Stomach (tissue), 9 donors: Measurements from ENCODE around the gene TBRG4. TPM values are rescaled to one million over a fixed set of nuclear protein-coding genes. Genes with fewer than 3 reads are reported as not detected.

Experiments used
- DNase-seq, 2 donors: peaks; one replicate each; pipeline versions ENCODE4 v3.0.0 to v3.0.0-alpha.2; 2013 to 2019
- H3K27ac ChIP-seq, 5 donors: fragments of 200-600 bp in 4 of 5; sonication (generic) in 4 of 5; one replicate each; pipeline ENCODE4 v1.5.1; 2013 to 2019; ENCODE audit warnings: mild to moderate bottlenecking in 1 of 5, moderate library complexity in 1 of 5
- H3K27me3 ChIP-seq, 3 donors: fragments of 200-600 bp; sonication (generic); one replicate each; pipeline ENCODE4 v1.5.1; 2017 to 2019; ENCODE audit warnings: mixed run types in 1 of 3
- H3K36me3 ChIP-seq, 4 donors: fragments of 200-600 bp; sonication (generic); 1 replicate in 3 of 4; 2 replicates in 1 of 4; pipeline ENCODE4 v1.5.1; 2016 to 2019
- H3K4me1 ChIP-seq, 4 donors: fragments of 200-600 bp; sonication (generic); one replicate each; pipeline ENCODE4 v1.5.1; 2016 to 2019
- H3K4me3 ChIP-seq, 4 donors: fragments of 200-600 bp; sonication (generic) in 3 of 4; one replicate each; pipeline ENCODE4 v1.5.1; 2016 to 2019; ENCODE audit warnings: mild to moderate bottlenecking in 1 of 4
- H3K9me3 ChIP-seq, 4 donors: fragments of 200-600 bp; sonication (generic); one replicate each; pipeline ENCODE4 v1.5.1; 2016 to 2019
- EP300 ChIP-seq: sonication (generic); formaldehyde crosslinking; IDR thresholded peaks from one replicate; pipeline ENCODE4 v1.6.1; 2017; ENCODE audit warnings: antibody characterized with exemption
- POLR2A ChIP-seq, 4 donors: fragments of 450-650 bp; IDR thresholded peaks; one replicate each; pipeline ENCODE4 v1.6.1; 2016; ENCODE audit warnings: antibody characterized with exemption in 4 of 4, control low read depth in 2 of 4, mild to moderate bottlenecking in 1 of 4, moderate library complexity in 1 of 4
- POLR2AphosphoS5 ChIP-seq, 3 donors: sonication (generic); formaldehyde crosslinking; IDR thresholded peaks; one replicate each; pipeline ENCODE4 v1.6.1; 2016; ENCODE audit warnings: antibody characterized with exemption in 3 of 3
- WGBS, 5 donors: extraction: QIAGEN DNeasy Blood & Tissue Kit in 3 of 5; methylation state at CpG; one replicate each; pipeline versions ENCODE4 v1.1.5 to v1.1.7; 2013 to 2018; 5-methylcytosine and 5-hydroxymethylcytosine counted together
- intact Hi-C: fragments of 100-400 bp; cut with DNase I; formaldehyde crosslinking; loops from one replicate; pipeline ENCODE4 v1.15.1; 2023; ENCODE audit warnings: low total_unique reads
- polyA plus RNA-seq, 3 donors: library from polyadenylated mRNA; stranded (reverse); fragments of 200-250 nt; gene quantifications; one replicate each; pipeline ENCODE4 v1.2.3, GENCODE V29; 2013
- total RNA-seq, 5 donors: library from RNA; depleted of rRNA; stranded (reverse); fragments of >200 nt; gene quantifications; one replicate each; pipeline versions ENCODE4 v1.1.0 to v1.2.3, GENCODE V29; 2014 to 2016
- TF ChIP-seq, protein P1 (sequence below), 7 experiments: fragments of 450-650 bp in 4 of 7; fragments of 200-600 bp in 3 of 7; sonication (generic) in 3 of 7; IDR thresholded peaks; one replicate each; pipeline ENCODE4 v1.5.1; 2016 to 2019; ENCODE audit warnings: antibody characterized with exemption in 7 of 7, control low read depth in 2 of 7, mild to moderate bottlenecking in 1 of 7
- donor health status: healthy with polysubstance abuse.
- donor health status: Bipolar disorder and iron deficiency.
- donor health status: healthy.

TBRG4 gene
- total and polyA plus RNA-seq, 8 donors = 31.2 to 219 (median 47.9) TPM

DNA sequence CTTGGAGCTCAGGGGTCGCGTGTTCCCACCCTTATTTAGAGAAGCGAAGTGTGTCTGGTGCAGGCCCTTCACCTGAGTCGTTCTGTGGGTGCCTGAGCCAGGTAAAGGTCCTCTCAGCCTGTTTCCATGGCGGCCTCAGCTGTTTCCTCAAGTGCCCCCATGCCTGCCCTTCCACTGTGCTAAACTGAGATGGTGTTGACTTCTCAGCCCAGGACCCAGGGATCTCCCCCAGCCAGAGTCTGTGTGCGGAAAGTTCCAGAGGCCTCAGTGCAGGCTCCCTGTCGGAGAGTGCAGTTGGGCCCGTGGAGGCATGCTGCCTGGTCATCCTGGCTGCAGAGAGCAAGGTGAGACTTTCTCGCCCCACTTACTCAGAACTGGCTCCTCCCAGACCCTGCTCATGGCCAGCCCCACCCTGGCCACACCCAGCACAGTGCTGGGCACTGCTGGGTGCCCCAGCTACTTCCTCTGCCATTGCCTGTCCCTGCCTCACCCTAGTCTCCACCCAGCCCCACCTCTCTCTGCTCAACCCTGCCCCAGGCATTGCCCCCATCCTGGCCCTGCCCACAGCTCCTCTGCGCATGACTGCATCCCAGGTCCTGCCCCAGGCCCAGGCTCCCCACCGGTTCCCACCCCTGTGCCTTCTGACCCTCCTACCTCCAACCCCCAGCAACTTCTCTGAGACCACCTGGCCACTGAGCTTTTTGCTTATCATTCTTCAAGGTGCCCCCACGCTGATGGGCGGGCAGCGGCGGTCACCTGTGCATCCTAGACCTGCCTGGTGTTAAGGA, 43.1 kb downstream of the TBRG4 start:
- Histone ChIP-seq H3K9me3 (no peaks in the 10 kb centered on the region), H3K27ac (no peak overlapping the region), H3K36me3 (peaks cover 35 to 99% (median 98%) of the 10 kb centered on the region in 4 donors), H3K4me3 (no peak overlapping the region), H3K27me3 (no peaks in the 10 kb centered on the region), H3K4me1 (peaks cover 0 to 5% (median 0%) of the 10 kb centered on the region in 4 donors)
- DNase-seq = no peak
- TF ChIP-seq EP300 (no peak), POLR2A (IDR thresholded peaks at IDR 0.05) (no peak), POLR2AphosphoS5 (IDR thresholded peaks at IDR 0.05) (no peak)
- WGBS, 5 donors = 91 to 95% (median 93%) methylated on average over 10 to 15 of the region's 15 CpGs
- intact Hi-C loops = no loop called here

DNA sequence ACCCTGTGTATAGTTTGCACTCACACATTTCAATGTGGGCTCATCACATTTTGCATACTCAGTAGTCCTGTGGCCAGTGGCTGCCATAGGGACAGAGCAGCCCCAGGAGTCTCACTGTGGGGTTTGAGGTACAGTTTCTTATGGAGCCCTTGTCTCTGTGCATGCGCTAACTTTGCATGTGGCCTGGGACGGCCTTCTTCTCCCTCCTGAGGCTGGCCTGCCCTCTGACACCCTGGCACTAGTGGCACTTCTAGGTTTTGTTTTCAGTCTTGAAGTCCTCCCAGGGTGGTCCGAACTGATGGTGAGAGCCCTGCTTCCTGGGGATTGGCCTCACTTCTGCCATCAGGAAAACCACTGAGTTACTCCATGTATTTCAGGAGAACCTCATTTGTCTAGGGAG, 43.9 kb downstream of the TBRG4 start:
- peaks cover 27 to 99% (median 90%) of the 10 kb centered on the region in 4 donors for H3K36me3 ChIP-seq
- no peak overlapping the region for H3K4me3 ChIP-seq
- WGBS, 5 donors = 91 to 95% (median 94%) methylated on average over 3 of the region's 3 CpGs
- intact Hi-C loops = no loop called here
- H3K9me3 ChIP-seq = no peaks in the 10 kb centered on the region
- TF ChIP-seq, protein P1, sequence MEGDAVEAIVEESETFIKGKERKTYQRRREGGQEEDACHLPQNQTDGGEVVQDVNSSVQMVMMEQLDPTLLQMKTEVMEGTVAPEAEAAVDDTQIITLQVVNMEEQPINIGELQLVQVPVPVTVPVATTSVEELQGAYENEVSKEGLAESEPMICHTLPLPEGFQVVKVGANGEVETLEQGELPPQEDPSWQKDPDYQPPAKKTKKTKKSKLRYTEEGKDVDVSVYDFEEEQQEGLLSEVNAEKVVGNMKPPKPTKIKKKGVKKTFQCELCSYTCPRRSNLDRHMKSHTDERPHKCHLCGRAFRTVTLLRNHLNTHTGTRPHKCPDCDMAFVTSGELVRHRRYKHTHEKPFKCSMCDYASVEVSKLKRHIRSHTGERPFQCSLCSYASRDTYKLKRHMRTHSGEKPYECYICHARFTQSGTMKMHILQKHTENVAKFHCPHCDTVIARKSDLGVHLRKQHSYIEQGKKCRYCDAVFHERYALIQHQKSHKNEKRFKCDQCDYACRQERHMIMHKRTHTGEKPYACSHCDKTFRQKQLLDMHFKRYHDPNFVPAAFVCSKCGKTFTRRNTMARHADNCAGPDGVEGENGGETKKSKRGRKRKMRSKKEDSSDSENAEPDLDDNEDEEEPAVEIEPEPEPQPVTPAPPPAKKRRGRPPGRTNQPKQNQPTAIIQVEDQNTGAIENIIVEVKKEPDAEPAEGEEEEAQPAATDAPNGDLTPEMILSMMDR (IDR thresholded peaks at IDR 0.05) = no peak
- TF ChIP-seq EP300 (no peak), POLR2AphosphoS5 (IDR thresholded peaks at IDR 0.05) (no peak), POLR2A (IDR thresholded peaks at IDR 0.05) (no peak)
- peaks cover 0 to 5% (median 0%) of the 10 kb centered on the region in 4 donors for H3K4me1 ChIP-seq
- DNase-seq = no peak
- no peaks in the 10 kb centered on the region for H3K27me3 ChIP-seq
- no peak overlapping the region for H3K27ac ChIP-seq

DNA sequence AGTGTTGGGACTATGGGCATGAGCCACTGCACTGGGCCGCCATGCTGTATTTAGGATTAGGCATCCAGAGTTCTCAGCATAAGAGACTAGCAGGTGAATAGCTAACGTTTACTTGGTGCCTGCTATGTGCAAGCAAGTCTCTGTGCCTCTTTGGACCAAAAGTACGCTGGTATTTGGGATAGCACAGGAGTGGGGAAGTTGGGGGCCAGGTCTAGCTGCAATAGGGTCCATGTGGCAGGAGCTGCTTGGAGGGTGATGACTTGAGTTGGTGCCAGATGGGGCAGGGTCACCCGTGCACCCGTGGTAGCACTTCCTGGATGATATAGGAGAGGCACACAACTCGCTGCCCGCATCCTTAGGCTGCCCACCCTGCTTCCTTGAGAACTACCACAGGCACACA, 45.1 kb downstream of the TBRG4 start:
- H3K9me3 ChIP-seq = no peaks in the 10 kb centered on the region

DNA sequence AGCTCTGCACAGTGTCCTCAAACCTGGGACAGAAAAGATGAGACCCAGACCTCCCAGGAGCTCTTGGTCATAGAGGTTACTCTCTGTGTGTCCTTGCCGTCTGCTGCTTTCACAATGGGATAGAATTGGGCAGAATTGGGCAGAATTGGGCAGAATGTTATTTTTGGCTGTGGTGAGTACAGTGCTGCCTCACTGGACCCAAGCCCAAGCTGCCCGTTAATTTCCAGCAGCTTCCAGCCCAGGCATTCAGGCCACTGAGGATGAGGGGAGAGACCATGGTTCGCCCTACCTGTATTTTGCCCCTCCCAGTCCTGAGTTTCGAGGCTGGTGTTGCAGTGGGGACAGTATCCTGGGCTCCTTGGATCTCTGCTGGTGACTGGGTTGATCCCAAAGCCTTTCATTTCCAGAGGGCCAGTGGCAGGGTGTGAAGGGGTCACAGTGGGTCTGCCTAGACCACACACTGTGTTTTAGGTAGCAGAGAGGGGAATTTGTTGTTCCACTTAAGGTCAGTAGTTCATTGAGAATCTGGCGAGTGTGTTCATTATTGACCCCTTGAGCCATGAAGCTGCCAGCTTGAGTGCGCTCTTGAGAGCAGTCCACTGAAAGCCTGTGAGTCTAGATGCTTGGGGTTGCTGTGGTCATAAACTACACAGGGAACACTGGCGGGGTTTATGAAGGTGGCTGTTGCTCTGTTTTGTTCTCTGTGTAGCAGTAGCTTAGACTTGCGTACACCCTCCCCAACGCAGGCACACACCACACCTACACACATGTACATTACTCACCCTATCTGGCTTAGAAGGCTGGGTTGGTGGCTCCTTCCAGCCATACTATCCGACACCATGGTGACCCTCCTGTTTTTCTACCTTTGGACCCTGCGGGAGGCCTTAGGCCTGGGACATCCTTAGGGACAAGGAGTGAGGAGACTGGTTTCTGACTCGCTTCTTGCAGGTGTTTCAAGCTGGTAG, 46.2 kb downstream of the TBRG4 start:
- no peaks in the 10 kb centered on the region for H3K9me3 ChIP-seq
- peak in 1 of 2 donors; percentile 8 for DNase-seq
- peaks cover 0 to 5% (median 0%) of the 10 kb centered on the region in 4 donors for H3K4me1 ChIP-seq
- no peak overlapping the region for H3K27ac ChIP-seq
- H3K4me3 ChIP-seq = no peak overlapping the region
- 85 to 96% (median 87%) methylated on average over 8 to 12 of the region's 12 CpGs for WGBS, 5 donors
- H3K36me3 ChIP-seq = peaks cover 17 to 80% (median 67%) of the 10 kb centered on the region in 4 donors
- no peaks in the 10 kb centered on the region for H3K27me3 ChIP-seq
- intact Hi-C loops = no loop called here
- TF ChIP-seq POLR2A (IDR thresholded peaks at IDR 0.05) (no peak), EP300 (no peak), POLR2AphosphoS5 (IDR thresholded peaks at IDR 0.05) (no peak)
- TF ChIP-seq, protein P1 (IDR thresholded peaks at IDR 0.05) = no peak

More for the DNA sequence above, 45.1 kb downstream of the TBRG4 start:
- no peak for TF ChIP-seq EP300
- no peak for TF ChIP-seq POLR2A (IDR thresholded peaks at IDR 0.05)
- peak in 1 of 2 donors; percentile 7 for DNase-seq
- Histone ChIP-seq H3K4me1 (peaks cover 0 to 5% (median 0%) of the 10 kb centered on the region in 4 donors), H3K27me3 (no peaks in the 10 kb centered on the region), H3K36me3 (peaks cover 17 to 91% (median 78%) of the 10 kb centered on the region in 4 donors), H3K4me3 (no peak overlapping the region), H3K27ac (no peak overlapping the region)
- WGBS, 5 donors = 78 to 89% (median 86%) methylated on average over 7 of the region's 7 CpGs
- intact Hi-C loops = no loop called here
